Measurements from ENCODE around the gene RPEL1.
A peak's percentile ranks its signal among the peaks of the same experiment; 100 is the strongest.

The RPEL1 gene

DNA sequence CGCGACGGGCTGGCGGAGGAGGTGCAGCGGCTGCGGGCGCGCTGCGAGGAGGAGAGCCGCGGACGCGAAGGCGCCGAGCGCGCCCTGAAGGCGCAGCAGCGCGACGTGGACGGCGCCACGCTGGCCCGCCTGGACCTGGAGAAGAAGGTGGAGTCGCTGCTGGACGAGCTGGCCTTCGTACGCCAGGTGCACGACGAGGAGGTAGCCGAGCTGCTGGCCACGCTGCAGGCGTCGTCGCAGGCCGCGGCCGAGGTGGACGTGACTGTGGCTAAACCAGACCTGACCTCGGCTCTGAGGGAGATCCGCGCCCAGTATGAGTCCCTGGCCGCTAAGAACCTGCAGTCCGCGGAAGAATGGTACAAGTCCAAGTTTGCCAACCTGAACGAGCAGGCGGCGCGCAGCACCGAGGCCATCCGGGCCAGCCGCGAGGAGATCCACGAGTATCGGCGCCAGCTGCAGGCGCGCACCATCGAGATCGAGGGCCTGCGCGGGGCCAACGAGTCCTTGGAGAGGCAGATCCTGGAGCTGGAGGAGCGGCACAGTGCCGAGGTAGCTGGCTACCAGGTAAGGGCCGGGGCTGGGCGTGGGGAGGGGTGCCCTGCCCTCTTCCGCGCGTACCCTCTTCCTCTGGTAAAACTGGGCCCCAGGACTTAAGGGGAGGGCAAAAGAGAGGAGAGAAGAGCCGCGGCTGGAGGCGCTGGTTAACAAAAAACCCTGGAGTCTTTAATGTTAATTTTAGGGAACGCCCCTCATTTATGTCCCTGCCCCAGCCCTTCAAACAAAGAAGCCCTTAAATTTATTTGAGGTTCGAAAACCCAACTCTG is 32.2 kb downstream of the RPEL1 start:
- FAIRE-seq = no peak
- DNase-seq (ENCODE audit: insufficient read length, low spot score) = no peak

DNA sequence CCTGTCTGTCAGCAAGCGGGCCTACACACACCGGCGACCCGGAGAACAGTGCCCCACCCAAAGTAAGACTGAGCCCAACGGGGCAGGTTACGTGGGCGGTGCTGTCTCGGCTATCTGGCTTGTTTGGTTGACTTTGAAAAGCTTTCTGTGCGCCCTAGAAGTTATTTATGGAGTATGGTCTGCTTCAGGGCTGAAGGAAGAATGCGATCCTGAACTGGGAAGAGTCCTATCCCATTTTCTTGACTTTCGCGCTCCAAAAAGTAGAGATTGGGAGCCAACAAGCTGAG is 32.8 kb downstream of the RPEL1 start:
- no peak for DNase-seq (ENCODE audit: insufficient read length, low spot score)
- no peak for FAIRE-seq

DNA sequence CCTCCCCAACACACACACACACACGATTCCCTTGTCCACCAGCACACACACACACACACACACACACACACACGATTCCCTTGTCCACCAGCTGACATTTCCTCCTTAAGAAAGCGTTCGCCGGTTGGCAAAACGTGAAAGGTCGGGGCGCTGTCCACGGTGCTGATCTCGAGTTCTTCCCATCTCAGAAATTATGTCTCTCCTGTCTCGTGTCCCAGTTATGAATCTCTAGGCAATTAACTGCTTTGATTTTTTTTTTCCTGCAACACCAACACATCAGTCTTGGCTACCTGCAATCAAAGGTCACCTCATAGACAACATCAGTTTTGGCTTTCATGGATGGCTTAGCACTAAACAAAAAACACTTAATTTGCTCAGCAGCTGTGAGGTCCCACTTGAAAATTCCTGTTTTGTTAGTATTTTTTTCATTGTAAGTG is 33.2 kb downstream of the RPEL1 start:
- DNase-seq (ENCODE audit: insufficient read length, low spot score) = peak; percentile 35
- no peak for FAIRE-seq

DNA sequence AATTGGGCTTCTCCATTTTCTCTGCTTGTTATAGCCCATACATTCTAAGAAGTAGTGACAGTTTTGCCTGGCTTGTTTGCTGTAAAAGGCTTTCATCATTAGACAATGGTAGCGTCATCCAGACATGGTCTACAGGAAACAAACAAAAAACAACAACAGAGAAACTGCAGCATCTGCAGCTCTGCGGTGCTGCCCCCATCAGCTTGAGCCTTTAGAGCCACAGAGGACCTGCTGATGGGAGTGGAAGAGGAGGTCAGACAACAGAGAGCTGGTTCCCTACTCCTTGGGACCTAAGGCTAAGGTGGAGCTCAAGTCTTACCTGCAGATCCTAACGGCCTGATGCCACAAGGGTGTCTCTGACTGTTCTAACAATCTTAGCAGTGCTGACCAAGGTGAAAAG is 34.3 kb downstream of the RPEL1 start:
- FAIRE-seq = no peak

DNA sequence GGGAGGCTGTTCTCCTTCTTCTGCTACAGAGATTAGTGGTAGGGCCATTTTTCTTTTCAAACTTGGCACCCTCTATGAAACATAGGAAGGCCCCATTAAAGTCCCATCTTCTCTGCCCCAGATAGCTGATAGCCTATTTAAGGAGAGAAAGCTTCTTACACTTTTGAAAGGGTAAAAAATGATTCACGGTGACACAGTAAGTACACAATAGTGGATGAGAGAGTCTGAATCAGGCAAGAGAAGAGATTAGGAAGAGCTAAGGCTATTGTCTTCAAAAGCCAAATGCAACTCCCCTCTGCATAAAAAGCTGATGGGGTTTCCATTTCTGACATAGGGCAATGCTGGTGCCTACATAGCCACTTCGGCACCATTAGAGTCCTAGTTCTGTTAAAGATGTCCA is 34.8 kb downstream of the RPEL1 start:
- DNase-seq (ENCODE audit: insufficient read length, low spot score) = no peak
- FAIRE-seq = no peak

More for the DNA sequence above, 34.3 kb downstream of the RPEL1 start:
- DNase-seq (ENCODE audit: insufficient read length, low spot score) = no peak

DNA sequence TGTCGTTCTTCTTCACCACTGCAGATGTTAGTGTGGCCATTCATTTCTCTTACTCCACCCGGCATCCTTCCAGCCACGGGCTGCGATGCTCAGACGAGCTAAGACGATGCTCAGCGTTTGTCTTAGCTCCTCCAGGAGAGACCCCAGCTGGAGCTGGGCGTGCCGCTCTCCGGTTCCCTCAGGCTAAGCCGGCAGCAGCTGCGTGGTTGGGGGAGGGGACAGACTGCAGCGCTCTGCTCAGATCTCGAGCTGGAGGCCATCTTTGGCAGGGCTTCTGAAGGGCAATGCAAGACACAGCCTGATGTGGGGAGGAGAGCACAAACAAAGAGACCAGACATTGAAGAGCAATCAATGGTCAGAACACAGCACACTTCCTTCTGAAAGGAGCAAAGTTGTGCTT is 36.1 kb downstream of the RPEL1 start:
- DNase-seq (ENCODE audit: insufficient read length, low spot score) = no peak
- no peak for FAIRE-seq

DNA sequence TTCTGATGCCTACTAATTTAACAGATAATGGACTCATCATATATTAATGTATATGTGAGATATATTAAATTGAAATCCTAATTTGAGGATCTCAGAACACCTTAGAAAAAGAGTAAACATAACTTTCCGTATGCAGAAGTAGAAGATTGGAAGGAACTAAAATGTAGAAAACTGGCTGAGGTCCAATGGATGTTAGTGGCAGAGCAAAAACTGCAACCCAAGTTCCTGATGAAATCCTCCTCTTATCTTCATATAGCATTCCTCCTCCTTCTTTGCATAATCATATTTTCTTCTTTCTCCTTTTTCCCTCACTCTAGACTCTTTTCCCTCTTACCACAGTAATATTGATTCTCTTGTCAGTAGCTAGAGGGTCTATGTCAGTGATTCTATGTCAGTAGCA is 37.3 kb downstream of the RPEL1 start:
- DNase-seq (ENCODE audit: insufficient read length, low spot score) (no peak), FAIRE-seq (no peak)

DNA sequence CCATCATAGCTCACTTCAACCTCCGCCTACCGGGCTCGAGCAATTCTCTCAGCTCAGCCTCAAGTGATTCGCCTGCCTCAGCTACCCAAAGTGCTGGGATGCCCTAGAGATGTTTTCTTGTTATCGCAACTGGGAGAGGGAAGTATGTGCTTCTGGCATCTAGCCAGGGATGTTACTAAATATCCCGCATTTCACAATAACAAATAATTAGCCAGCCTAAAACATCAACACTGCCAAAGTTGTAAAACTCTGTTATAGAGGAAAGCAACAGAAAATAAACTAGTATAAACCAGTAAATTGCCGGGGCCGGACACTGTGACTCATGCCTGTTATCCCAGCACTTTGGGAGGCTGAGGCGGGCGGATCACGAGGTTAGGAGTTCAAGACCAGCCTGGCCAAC is 38.5 kb downstream of the RPEL1 start:
- FAIRE-seq (no peak), DNase-seq (ENCODE audit: insufficient read length, low spot score) (no peak)

DNA sequence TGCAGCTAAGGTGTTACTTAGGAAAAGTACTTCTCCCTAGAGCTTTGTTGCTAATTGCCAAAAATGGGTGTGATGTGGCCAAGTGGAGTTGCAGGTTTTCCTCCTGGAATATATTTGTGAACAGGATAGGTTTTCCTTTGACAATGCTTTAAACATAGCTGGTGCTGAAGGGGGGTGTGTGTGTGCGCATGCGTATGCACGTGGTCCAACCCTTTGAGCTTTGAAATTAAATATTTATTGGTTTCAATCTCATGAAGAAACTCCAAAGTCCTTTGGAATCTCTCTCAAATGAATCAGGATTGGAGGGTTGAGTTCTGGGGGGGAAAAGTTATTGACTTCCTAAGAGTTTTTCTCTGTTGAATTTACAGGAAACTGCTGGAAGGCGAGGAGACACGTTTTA is 42.3 kb downstream of the RPEL1 start:
- DNase-seq (ENCODE audit: insufficient read length, low spot score) = no peak
- no peak for FAIRE-seq

DNA sequence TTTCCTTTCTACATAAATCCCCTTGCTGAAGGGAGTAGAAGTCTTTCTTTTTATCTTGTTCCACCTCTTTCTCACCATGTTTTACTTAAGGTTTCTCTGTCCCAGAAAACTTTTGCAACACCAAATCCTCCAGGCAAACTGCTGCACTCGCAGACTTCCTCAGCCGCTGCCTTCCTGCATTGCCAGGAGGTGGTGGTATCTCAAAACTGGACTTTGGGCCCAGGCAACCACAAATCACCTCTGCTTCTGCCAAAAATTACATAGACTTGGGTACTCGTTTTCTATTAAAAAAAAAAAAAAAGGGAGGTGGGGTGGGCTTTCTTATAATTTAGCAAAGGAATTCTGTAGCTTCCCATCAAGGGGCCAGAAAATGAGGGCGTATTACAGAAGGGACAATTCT is 45.9 kb downstream of the RPEL1 start:
- no peak for FAIRE-seq

DNA sequence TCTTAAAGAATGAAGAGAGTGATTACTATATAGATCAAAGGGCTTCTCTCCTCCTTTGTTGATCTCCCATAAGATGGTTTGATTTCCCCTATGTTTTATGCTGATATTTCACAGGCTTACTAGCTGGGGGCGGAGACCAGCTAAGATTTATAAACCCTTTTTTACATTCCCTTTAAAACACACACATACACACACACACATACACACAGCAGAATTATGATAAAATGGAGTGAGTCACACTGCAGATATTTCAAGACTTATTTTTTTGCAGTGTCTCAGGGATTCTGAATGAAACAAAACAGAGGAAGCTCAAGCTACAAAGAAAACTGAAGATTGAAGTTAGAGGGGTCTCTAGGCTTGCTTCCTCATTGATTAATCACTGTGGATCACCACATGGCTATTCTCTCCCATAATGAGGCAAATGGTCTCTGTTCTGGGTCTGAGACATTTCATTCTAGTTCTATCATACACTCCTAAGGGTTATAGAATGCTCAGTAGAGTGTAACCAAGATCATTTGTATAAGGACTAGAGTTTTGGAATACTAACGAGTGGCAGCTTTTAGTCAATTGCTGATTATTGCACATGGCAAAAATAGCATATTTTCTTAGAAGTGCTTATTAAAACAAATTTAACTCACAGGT is 49.8 kb downstream of the RPEL1 start:
- peak; percentile 16 for FAIRE-seq

More for the DNA sequence above, 45.9 kb downstream of the RPEL1 start:
- DNase-seq (ENCODE audit: insufficient read length, low spot score) = no peak

More for the DNA sequence above, 49.8 kb downstream of the RPEL1 start:
- no peak for DNase-seq (ENCODE audit: insufficient read length, low spot score)
